Endodermal cell (in vitro differentiated cells): ENCODE measurements around the gene KDF1. TPM values are rescaled to one million over a fixed set of nuclear protein-coding genes. Genes with fewer than 3 reads are reported as not detected.
A peak's percentile ranks its signal among the peaks of the same experiment; 100 is the strongest.

Source experiments
- DNase-seq: peaks from one replicate; pipeline ENCODE4 v3.0.0-alpha.2; 2017
- H3K27ac ChIP-seq: 2 replicates; pipeline ENCODE4 v1.5.1; 2013; ENCODE audit warnings: mild to moderate bottlenecking, low read depth, low read length, moderate library complexity
- H3K27me3 ChIP-seq: 2 replicates; pipeline ENCODE4 v1.6.1; 2013; ENCODE audit warnings: mild to moderate bottlenecking, low read length, moderate library complexity; ENCODE audit not compliant: insufficient read depth, control insufficient read depth, poor library complexity, severe bottlenecking
- H3K36me3 ChIP-seq: 2 replicates; pipeline ENCODE4 v1.7.0; 2013; ENCODE audit warnings: mild to moderate bottlenecking, low read length, moderate library complexity; ENCODE audit not compliant: control insufficient read depth, insufficient read depth
- H3K4me1 ChIP-seq: one replicate; pipeline ENCODE4 v1.7.0; 2013; ENCODE audit warnings: low read length; ENCODE audit not compliant: control insufficient read depth, insufficient read depth
- H3K4me3 ChIP-seq: 2 replicates; pipeline ENCODE4 v1.5.1; 2013; ENCODE audit warnings: mild to moderate bottlenecking, low read length, moderate library complexity
- H3K9ac ChIP-seq: 2 replicates; pipeline ENCODE4 v1.6.1; 2013; ENCODE audit warnings: mild to moderate bottlenecking, low read length, moderate library complexity; ENCODE audit not compliant: poor library complexity, severe bottlenecking; ENCODE audit errors: extremely low read depth
- H3K9me3 ChIP-seq: 2 replicates; pipeline ENCODE4 v1.6.1; 2013; ENCODE audit warnings: mild to moderate bottlenecking, low read length, moderate library complexity; ENCODE audit not compliant: control insufficient read depth
- H3K27ac Mint-ChIP-seq: 2 replicates; pipeline ENCODE4 v1.8.0; 2020; ENCODE audit warnings: mixed read lengths
- H3K27me3 Mint-ChIP-seq: 2 replicates; pipeline ENCODE4 v1.8.0; 2021; ENCODE audit warnings: mild to moderate bottlenecking, mixed read lengths; ENCODE audit not compliant: insufficient read depth
- H3K36me3 Mint-ChIP-seq: 2 replicates; pipeline ENCODE4 v1.8.0; 2020; ENCODE audit warnings: low read depth, mixed read lengths
- H3K4me1 Mint-ChIP-seq: 2 replicates; pipeline ENCODE4 v1.8.0; 2020; ENCODE audit warnings: mixed read lengths
- H3K4me3 Mint-ChIP-seq: 2 replicates; pipeline ENCODE4 v1.8.0; 2020; ENCODE audit warnings: mild to moderate bottlenecking, moderate library complexity, mixed read lengths
- H3K9me3 Mint-ChIP-seq: 2 replicates; pipeline ENCODE4 v1.8.0; 2020; ENCODE audit warnings: mild to moderate bottlenecking, mixed read lengths
- WGBS, 2 experiments: methylation state at CpG; one replicate each; pipeline versions ENCODE4 v1.1.5 to v1.1.7; 2013; ENCODE audit warnings: missing lambda C conversion rate in 2 of 2, mixed read lengths in 1 of 2; ENCODE audit not compliant: insufficient coverage in 1 of 2, insufficient read length in 1 of 2; 5-methylcytosine and 5-hydroxymethylcytosine counted together
- total RNA-seq, 2 donors: library from RNA; stranded (reverse); fragmentation: NEBNext Ultra II Directional in 1 of 2; extraction: Animal tissue kit (Norgen Biotek cat#: 25700) in 1 of 2; gene quantifications; 2 replicates in 1 of 2; 3 replicates in 1 of 2; pipeline ENCODE4 v1.2.1, GENCODE V29; 2021
- TF ChIP-seq, protein P1 (sequence below): fragments of 200-600 bp; sonication (generic); conservative IDR thresholded peaks from 2 replicates; pipeline ENCODE4 v1.5.0; 2021; ENCODE audit warnings: antibody characterized with exemption, mild to moderate bottlenecking

Gene KDF1
- total RNA-seq, 2 donors from 2014 or later = 17.2 to 22.7 TPM

DNA sequence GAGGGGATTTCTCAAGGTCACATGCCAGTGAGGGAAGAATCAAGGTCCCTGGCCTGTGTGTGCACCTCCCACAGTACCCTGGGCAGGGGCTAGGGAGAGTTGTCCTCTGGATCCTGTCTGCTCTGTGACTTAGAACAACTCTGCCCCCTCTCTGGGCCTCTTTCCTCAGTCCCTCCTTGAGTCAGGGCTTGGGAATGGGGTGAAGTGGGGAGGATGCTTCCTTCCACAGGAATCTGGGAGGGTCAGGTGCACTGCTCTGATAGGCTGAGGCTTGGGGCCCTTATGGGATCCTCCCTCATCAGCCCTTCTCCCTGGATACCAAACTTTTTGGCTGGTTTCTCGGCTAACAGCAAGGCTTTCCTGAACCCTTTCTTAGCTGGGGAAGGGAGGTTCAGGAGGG, 35.8 kb upstream of the KDF1 start:
- 82 to 100% methylated on average over 1 of the region's 1 CpG for WGBS, 2 experiments
- peaks cover 15% of the 10 kb centered on the region for H3K4me1 ChIP-seq
- DNase-seq = peak; percentile 53
- no peaks in the 10 kb centered on the region for H3K9me3 ChIP-seq
- H3K4me3 Mint-ChIP-seq = peak overlapping the region; percentile 75
- peaks cover 9% of the 10 kb centered on the region for H3K27me3 Mint-ChIP-seq
- no peak overlapping the region for H3K9ac ChIP-seq
- no peaks in the 10 kb centered on the region for H3K36me3 ChIP-seq
- H3K27me3 ChIP-seq = no peaks in the 10 kb centered on the region
- H3K27ac Mint-ChIP-seq = no peak overlapping the region
- TF ChIP-seq, protein P1, sequence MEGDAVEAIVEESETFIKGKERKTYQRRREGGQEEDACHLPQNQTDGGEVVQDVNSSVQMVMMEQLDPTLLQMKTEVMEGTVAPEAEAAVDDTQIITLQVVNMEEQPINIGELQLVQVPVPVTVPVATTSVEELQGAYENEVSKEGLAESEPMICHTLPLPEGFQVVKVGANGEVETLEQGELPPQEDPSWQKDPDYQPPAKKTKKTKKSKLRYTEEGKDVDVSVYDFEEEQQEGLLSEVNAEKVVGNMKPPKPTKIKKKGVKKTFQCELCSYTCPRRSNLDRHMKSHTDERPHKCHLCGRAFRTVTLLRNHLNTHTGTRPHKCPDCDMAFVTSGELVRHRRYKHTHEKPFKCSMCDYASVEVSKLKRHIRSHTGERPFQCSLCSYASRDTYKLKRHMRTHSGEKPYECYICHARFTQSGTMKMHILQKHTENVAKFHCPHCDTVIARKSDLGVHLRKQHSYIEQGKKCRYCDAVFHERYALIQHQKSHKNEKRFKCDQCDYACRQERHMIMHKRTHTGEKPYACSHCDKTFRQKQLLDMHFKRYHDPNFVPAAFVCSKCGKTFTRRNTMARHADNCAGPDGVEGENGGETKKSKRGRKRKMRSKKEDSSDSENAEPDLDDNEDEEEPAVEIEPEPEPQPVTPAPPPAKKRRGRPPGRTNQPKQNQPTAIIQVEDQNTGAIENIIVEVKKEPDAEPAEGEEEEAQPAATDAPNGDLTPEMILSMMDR = no peak
- H3K4me1 Mint-ChIP-seq = peaks cover 55% of the 10 kb centered on the region
- no peak overlapping the region for H3K27ac ChIP-seq
- H3K4me3 ChIP-seq = peak overlapping the region; percentile 86
- no peaks in the 10 kb centered on the region for H3K9me3 Mint-ChIP-seq
- peaks cover 8% of the 10 kb centered on the region for H3K36me3 Mint-ChIP-seq

DNA sequence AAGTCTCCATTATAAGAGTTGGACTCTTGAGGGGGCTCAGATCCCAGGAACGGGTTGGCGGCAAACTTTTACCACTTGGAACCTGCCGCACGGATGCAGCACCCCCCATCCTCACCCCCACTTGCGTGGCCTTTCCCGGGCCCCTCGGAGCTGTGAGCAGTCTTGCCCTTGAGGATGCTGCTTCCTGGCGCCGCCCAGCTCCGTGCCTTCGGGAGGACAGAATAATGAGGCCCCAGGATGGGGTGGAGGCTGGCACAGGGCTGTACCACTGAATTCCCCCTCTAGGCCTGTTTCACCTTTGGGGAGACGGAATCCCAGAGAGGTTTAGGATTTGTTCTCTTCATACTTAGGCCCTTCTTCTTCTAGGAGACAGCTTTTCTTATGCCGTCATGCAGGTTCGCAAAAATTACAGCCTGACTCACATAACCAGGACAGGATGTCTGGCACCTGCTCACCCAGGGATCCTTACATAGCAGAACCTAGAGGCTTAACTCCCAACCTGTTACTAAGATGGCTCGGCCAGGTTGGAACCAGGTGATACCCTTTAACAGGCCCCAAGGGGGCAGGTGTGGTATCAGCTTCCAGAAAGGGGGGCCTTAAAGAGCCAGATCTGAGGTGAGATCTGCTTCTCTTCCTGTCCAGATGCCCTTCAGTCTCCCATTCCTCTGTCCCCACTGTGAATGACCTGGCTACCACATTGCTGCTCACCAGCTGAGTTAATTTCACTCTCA, 34.7 kb upstream of the KDF1 start:
- WGBS, 2 experiments = 19 to 27% methylated on average over 3 to 15 of the region's 15 CpGs
- Histone ChIP-seq H3K27me3 (no peaks in the 10 kb centered on the region), H3K9me3 (no peaks in the 10 kb centered on the region), H3K9ac (peak overlapping the region; percentile 47), H3K27ac (no peak overlapping the region), H3K36me3 (no peaks in the 10 kb centered on the region), H3K4me3 (peak overlapping the region; percentile 86), H3K4me1 (peaks cover 18% of the 10 kb centered on the region)
- H3K9me3 Mint-ChIP-seq = no peaks in the 10 kb centered on the region
- H3K4me3 Mint-ChIP-seq = peak overlapping the region; percentile 75
- peak; percentile 75 for DNase-seq
- TF ChIP-seq, protein P1 = peak; percentile 45
- peaks cover 2% of the 10 kb centered on the region for H3K36me3 Mint-ChIP-seq
- peak overlapping the region; percentile 86 for H3K27ac Mint-ChIP-seq
- H3K27me3 Mint-ChIP-seq = peaks cover 16% of the 10 kb centered on the region
- peaks cover 54% of the 10 kb centered on the region for H3K4me1 Mint-ChIP-seq

DNA sequence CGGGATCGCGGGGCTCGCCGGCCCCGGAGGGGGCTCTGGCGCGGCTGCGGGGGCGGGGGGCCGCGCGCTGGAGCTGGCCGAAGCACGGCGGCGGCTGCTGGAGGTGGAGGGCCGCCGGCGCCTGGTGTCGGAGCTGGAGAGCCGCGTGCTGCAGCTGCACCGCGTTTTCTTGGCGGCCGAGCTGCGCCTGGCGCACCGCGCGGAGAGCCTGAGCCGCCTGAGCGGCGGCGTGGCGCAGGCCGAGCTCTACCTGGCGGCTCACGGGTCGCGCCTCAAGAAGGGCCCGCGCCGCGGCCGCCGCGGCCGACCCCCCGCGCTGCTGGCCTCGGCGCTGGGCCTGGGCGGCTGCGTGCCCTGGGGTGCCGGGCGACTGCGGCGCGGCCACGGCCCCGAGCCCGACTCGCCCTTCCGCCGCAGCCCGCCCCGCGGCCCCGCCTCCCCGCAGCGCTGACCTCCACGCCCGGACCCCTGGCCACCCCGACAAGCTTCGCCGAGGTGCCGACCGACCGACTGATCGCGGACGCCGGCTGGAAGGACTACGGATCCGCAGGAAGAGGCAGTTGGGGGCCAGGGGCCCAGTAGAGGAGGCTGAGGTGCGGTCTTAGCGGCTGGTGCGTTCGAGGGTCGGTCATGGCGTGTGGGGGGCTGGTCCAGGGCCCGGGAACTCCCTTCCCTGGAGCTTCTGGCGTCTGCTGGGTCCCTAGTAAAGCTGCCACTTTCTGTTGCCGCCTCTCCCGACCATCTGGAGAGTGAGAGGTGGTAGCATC, 33.9 kb upstream of the KDF1 start:
- Histone ChIP-seq H3K4me1 (peaks cover 14% of the 10 kb centered on the region), H3K9ac (peak overlapping the region; percentile 47), H3K27ac (no peak overlapping the region), H3K4me3 (peak overlapping the region; percentile 86), H3K36me3 (no peaks in the 10 kb centered on the region), H3K27me3 (no peaks in the 10 kb centered on the region), H3K9me3 (no peaks in the 10 kb centered on the region)
- Mint-ChIP-seq H3K4me3 (peak overlapping the region; percentile 75), H3K4me1 (peaks cover 48% of the 10 kb centered on the region), H3K27ac (peak overlapping the region; percentile 86), H3K9me3 (no peaks in the 10 kb centered on the region), H3K36me3 (peaks cover 2% of the 10 kb centered on the region), H3K27me3 (peaks cover 16% of the 10 kb centered on the region)
- TF ChIP-seq, protein P1 = no peak
- 0 to 1% methylated on average over 36 to 97 of the region's 97 CpGs for WGBS, 2 experiments
- DNase-seq = peak; percentile 67
